Muscle layer of duodenum (tissue), 2 donors: ENCODE results near the gene ATP6V1C2.
"Not testable (repeated sequence)": the region's sequence is repeated elsewhere in the genome, so short reads cannot be mapped to it uniquely, and the experiment has no call there.

Experiments used
- H3K27ac ChIP-seq: one replicate; pipeline ENCODE4 v1.7.0; 2013; ENCODE audit warnings: mild to moderate bottlenecking, low read length
- H3K27me3 ChIP-seq: one replicate; pipeline ENCODE4 v1.7.0; 2013; ENCODE audit warnings: low read depth, mild to moderate bottlenecking, control low read depth, low read length
- H3K36me3 ChIP-seq, 2 donors: one replicate each; pipeline ENCODE4 v1.7.0; 2013; ENCODE audit warnings: low read length in 2 of 2, control low read depth in 1 of 2, mild to moderate bottlenecking in 1 of 2; ENCODE audit not compliant: insufficient read depth in 2 of 2, control insufficient read depth in 1 of 2
- H3K4me1 ChIP-seq, 2 donors: one replicate each; pipeline ENCODE4 v1.7.0; 2013; ENCODE audit warnings: low read length in 2 of 2, mild to moderate bottlenecking in 2 of 2, control low read depth in 1 of 2, moderate library complexity in 1 of 2; ENCODE audit not compliant: insufficient read depth in 2 of 2, control insufficient read depth in 1 of 2
- H3K4me3 ChIP-seq, 2 donors: one replicate each; pipeline ENCODE4 v1.7.0; 2013; ENCODE audit warnings: low read length in 2 of 2, low read depth in 1 of 2, mild to moderate bottlenecking in 1 of 2
- H3K9me3 ChIP-seq, 2 donors: one replicate each; pipeline ENCODE4 v1.7.0; 2013; ENCODE audit warnings: low read length in 2 of 2, control low read depth in 1 of 2, mild to moderate bottlenecking in 1 of 2; ENCODE audit not compliant: control insufficient read depth in 1 of 2
- donor health status: healthy.

The ATP6V1C2 gene

GRCh38 chr2:10792001-10792634, 70.7 kb downstream of the ATP6V1C2 start:
- H3K9me3 ChIP-seq: no peaks in the 10 kb centered on the region
- no peaks in the 10 kb centered on the region for H3K27me3 ChIP-seq
- H3K4me1 ChIP-seq: peaks cover 0 to 6% of the 10 kb centered on the region in 2 donors
- H3K36me3 ChIP-seq: peaks cover 61 to 62% of the 10 kb centered on the region in 2 donors
- H3K27ac ChIP-seq: no peak overlapping the region
- no peak overlapping the region for H3K4me3 ChIP-seq

GRCh38 chr2:10792660-10793400, 71.4 kb downstream of the ATP6V1C2 start:
- peaks cover 61 to 63% of the 10 kb centered on the region in 2 donors for H3K36me3 ChIP-seq
- H3K27ac ChIP-seq: no peak overlapping the region

DNA sequence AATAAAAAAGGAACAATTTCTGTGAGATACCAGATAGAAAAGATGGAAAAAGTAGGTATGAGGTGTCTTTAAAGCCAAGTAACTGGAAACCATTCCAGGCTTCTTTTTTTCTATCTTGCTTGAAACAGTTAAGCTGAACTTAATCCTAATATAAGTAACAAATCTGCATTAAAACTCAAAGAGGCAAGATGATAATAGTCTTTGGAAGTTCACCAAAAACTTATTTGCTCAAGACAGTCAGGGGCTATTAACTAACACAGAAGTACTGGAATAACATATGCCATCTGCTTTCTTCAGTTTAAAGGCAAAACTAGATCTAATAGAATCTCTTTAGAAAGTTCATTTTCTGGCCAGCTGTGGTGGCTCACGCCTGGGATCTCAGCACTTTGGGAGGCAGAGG, 72.4 kb downstream of the ATP6V1C2 start:
- Histone ChIP-seq H3K27ac (no peak overlapping the region), H3K4me3 (no peak overlapping the region), H3K27me3 (no peaks in the 10 kb centered on the region), H3K9me3 (no peaks in the 10 kb centered on the region), H3K4me1 (peaks cover 0 to 6% of the 10 kb centered on the region in 2 donors), H3K36me3 (peaks cover 54 to 57% of the 10 kb centered on the region in 2 donors)

More at GRCh38 chr2:10792660-10793400, 71.4 kb downstream of the ATP6V1C2 start:
- no peak overlapping the region for H3K4me3 ChIP-seq
- no peaks in the 10 kb centered on the region for H3K27me3 ChIP-seq
- H3K4me1 ChIP-seq: peaks cover 0 to 6% of the 10 kb centered on the region in 2 donors
- H3K9me3 ChIP-seq: no peaks in the 10 kb centered on the region

DNA sequence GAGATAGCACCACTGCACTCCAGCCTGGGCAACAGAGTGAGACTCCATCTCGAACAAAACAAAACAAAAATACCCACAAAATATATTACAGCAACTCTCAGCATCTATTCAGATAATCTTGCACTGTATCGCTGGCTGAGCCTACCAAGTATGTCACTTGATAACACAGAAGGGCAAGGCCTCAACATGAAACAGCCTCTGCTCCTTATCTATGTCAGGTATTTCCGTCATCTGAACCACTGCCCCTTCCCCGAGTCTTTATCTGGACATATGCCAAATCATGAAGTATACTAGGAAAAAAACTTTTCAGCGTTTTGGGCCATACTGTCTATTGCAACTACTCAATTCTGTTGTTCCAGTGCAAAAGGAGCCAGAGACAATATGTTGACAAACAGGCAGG, 73.4 kb downstream of the ATP6V1C2 start:
- H3K9me3 ChIP-seq: no peaks in the 10 kb centered on the region
- H3K4me1 ChIP-seq: peaks cover 0 to 6% of the 10 kb centered on the region in 2 donors
- H3K4me3 ChIP-seq: no peak overlapping the region
- no peaks in the 10 kb centered on the region for H3K27me3 ChIP-seq
- peaks cover 43 to 50% of the 10 kb centered on the region in 2 donors for H3K36me3 ChIP-seq
- H3K27ac ChIP-seq: no peak overlapping the region

- H3K9me3 ChIP-seq: no peaks in the 10 kb centered on the region
- no peaks in the 10 kb centered on the region for H3K27me3 ChIP-seq
- peaks cover 0 to 6% of the 10 kb centered on the region in 2 donors for H3K4me1 ChIP-seq
- H3K4me3 ChIP-seq: no peak overlapping the region
- H3K27ac ChIP-seq: no peak overlapping the region
- peaks cover 37 to 44% of the 10 kb centered on the region in 2 donors for H3K36me3 ChIP-seq
Observed at GRCh38 chr2:10795508-10796046, 74.1 kb downstream of the ATP6V1C2 start.

DNA sequence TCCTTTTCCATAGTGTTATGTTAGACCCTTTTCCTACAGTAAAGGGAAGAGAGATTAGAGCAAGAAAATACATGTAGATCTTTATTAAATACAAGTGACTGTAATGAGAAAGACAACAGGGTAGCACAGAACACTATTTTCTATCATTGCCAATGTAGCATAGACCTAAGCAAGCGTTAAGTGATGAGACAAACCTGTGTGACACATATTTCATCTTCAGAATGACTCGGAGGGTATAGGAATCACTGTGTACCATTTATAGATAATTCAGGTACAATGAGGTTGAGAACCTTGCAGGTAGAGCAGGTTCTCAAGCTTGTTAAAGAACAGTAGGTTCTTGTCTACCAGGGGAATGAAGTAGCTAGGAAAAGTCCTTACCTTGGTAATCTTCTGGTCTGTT, 75.3 kb downstream of the ATP6V1C2 start:
- H3K4me1 ChIP-seq: peaks cover 0 to 6% of the 10 kb centered on the region in 2 donors
- H3K4me3 ChIP-seq: no peak overlapping the region
- no peak overlapping the region for H3K27ac ChIP-seq
- H3K9me3 ChIP-seq: no peaks in the 10 kb centered on the region
- H3K27me3 ChIP-seq: no peaks in the 10 kb centered on the region
- peaks cover 37 to 43% of the 10 kb centered on the region in 2 donors for H3K36me3 ChIP-seq

DNA sequence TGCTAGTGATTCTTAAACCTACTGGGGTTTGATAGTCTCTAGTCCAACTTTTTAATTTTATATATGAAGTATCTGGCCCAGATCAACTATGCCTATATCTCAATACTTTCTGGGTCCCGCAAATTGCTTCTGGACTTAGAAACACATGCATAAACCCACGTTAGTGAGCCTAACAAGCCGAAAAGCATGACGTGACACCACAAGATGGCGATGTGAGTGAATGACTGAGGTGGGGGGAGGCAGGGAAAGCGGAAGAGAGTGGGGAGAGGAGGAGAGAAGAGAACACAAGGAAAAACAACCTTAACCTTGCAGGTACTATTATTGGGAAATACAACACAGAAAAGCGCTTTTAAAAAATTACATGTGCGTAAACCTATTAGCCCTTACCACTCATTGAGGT, 77.4 kb downstream of the ATP6V1C2 start:
- H3K4me3 ChIP-seq: no peak overlapping the region
- no peak overlapping the region for H3K27ac ChIP-seq
- H3K4me1 ChIP-seq: no peaks in the 10 kb centered on the region
- H3K27me3 ChIP-seq: no peaks in the 10 kb centered on the region
- H3K36me3 ChIP-seq: peaks cover 28 to 38% of the 10 kb centered on the region in 2 donors
- no peaks in the 10 kb centered on the region for H3K9me3 ChIP-seq

DNA sequence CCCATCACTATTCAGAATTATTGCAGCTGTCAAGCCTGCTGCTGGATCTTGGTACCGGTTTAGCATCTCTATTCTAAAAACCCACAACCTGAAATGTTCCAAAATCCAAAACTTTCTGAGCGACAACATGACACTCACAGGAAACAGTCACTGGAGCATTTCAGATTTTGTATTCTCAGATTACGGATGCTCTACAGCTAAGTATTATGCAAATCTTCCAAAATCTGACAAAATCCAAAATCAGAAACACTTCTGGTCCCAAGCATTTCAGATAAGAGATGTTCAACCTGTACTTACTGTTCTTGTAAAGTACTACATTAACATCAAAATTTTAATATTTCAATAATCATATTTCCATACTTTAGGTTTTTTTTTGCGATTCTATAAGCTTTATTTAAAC, 78.7 kb downstream of the ATP6V1C2 start:
- Histone ChIP-seq H3K4me1 (no peaks in the 10 kb centered on the region), H3K9me3 (no peaks in the 10 kb centered on the region), H3K36me3 (peaks cover 28 to 34% of the 10 kb centered on the region in 2 donors), H3K27me3 (no peaks in the 10 kb centered on the region), H3K27ac (no peak overlapping the region), H3K4me3 (no peak overlapping the region)

DNA sequence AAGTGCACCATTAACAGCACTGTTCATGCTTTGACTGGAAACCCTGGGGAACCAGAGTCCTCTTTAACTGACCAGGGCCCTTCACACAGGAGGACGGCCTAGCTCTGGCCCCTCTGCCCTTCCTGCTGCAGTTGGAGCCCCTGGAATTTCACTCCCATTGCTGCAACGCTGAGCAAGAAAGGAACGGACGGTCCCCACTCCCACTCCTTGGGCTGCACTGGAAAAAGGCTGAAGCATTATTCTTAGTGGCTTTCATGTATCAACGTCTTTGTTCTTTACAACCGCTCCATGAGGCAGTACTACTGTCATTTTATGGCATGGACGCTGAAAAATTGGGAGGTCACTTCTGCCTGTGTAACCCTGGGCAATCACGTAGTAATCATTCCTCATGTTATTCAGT, 81.2 kb downstream of the ATP6V1C2 start:
- H3K27ac ChIP-seq: no peak overlapping the region
- no peaks in the 10 kb centered on the region for H3K27me3 ChIP-seq
- no peaks in the 10 kb centered on the region for H3K9me3 ChIP-seq
- H3K4me1 ChIP-seq: peaks cover 0 to 5% of the 10 kb centered on the region in 2 donors
- H3K4me3 ChIP-seq: no peak overlapping the region
- H3K36me3 ChIP-seq: peaks cover 15% of the 10 kb centered on the region in 2 donors

DNA sequence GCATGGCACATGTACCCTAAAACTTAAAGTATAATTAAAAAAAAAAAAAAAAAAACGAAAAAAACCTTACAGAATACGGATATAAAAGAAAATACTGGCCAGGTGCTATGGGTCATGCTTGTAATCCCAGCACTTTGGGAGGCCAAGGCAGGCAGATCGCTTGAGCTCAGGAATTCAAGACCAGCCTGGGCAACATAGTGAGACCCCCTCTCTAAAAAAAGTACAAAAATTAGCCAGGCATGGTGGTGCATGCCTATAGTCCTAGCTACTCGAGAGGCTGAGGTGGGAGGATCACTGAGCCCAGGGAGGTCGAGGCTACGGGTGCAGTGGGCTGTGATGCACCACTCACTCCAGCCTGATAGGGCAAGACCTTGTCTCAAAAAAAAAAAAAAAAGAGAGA, 84.6 kb downstream of the ATP6V1C2 start:
- not testable (repeated sequence) for H3K27ac ChIP-seq

DNA sequence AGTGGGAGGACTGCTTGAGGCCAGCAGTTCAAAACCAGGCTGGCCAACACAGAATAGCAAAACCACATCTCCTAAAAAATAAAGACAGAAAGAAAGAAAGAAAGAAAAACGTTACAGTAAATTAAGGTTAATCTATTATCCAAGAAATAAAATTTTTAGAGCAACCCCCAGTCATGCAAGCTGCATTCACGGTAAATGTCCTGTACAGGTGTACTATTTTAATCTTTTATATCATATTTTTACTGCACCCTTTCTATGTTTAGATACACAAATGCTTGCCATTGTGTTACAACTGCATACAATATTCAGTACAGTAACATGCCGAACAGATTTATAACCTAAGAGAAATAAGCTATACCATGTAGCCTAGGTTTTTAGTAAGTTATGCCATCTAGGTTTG, 85.1 kb downstream of the ATP6V1C2 start:
- H3K9me3 ChIP-seq: no peaks in the 10 kb centered on the region
- H3K4me3 ChIP-seq: no peak overlapping the region
- peaks cover 2 to 4% of the 10 kb centered on the region in 2 donors for H3K36me3 ChIP-seq
- no peak overlapping the region for H3K27ac ChIP-seq
- H3K27me3 ChIP-seq: no peaks in the 10 kb centered on the region
- H3K4me1 ChIP-seq: peaks cover 0 to 29% of the 10 kb centered on the region in 2 donors

More for the DNA sequence above, 84.6 kb downstream of the ATP6V1C2 start:
- peaks cover 0 to 23% of the 10 kb centered on the region in 2 donors for H3K4me1 ChIP-seq
- H3K9me3 ChIP-seq, H3K4me3 ChIP-seq, H3K36me3 ChIP-seq, H3K27me3 ChIP-seq: not testable (repeated sequence)
